A673 (cell line): ENCODE results near the gene OSGIN1.

Experiments
- CTCF ChIP-seq: fragments of 300-800, 200-600 bp; sonication (generic); conservative IDR thresholded peaks from 2 replicates; pipeline ENCODE4 v1.5.1; 2017; ENCODE audit warnings: low read depth, mild to moderate bottlenecking, antibody characterized with exemption, low read length, moderate library complexity, mixed read lengths
- EZH2 ChIP-seq: fragments of 200-600 bp; sonication (generic); IDR thresholded peaks from 2 replicates; pipeline ENCODE4 v1.6.1; 2017; ENCODE audit warnings: borderline replicate concordance, low read depth, mild to moderate bottlenecking, mixed read lengths, antibody characterized with exemption, low read length; ENCODE audit not compliant: poor library complexity, severe bottlenecking

DNA sequence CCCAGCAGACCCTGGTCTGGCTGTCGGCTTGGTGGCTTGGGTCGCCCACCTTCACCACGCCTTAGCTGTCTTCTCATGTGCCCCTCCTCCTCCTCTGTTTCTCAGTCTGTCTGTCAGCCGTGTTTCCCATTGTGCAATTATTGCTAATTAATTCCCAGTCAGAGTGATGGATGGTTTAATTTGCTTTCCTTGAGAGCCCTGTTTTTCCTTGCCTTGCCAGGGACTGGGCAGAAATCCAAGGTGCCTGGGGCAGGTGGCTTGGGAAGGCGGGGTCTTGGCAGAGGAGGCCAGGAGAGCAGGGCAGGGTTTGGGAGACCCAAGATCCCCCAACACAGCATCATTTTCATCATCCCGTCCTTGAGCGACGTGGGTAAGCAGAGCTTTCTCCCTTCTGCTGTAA, 36.3 kb downstream of the OSGIN1 start:
- TF ChIP-seq EZH2 (no peak), CTCF (no peak)
